Activated T-cell treated with anti-CD3 and anti-CD28 coated beads for 4 hours (primary cell): Measurements from ENCODE around the gene UBE2K.
"Not testable (repeated sequence)": the region's sequence is repeated elsewhere in the genome, so short reads cannot be mapped to it uniquely, and the experiment has no call there.

Experiments used
- DNase-seq: peaks from one replicate; pipeline ENCODE4 v3.0.0-alpha.2; 2020

UBE2K gene

GRCh38 chr4:39698424-39699009 lies 581 bp downstream of the UBE2K start:
- DNase-seq = peak; percentile 23

DNA sequence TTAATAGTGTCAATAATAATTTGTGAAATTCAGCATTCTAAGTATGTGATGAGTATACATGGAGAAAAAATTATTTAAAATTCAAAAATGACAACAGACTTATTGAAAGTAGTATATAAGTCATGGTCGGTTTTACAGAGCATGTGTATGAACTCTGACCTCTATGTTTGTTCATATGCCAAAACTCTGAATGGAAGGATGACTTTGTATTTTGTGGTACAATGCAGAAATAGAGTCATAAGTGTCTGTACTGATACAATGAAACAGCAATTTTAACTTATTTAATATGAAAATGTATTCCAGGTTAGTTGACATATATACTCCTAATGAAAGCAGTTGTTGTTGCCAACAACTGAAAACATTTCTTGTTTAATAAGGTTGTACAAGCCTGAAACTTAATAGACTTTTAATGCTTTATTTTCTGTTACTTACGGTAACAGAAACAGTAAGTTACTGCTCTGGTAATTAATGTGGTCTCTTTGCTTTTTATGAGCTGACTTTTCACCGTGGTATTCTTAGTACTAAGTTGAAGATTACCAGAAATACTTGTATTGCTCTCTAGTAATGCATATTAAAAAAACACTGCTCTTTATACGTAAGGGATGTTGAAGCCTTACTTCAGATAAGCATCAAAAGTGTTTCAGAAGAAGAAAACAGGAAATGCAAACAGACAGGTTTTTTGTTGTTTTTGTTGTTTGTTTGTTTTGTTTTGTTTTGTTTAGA lies 1.9 kb downstream of the UBE2K start:
- no peak for DNase-seq

GRCh38 chr4:39700554-39700953 lies 2.6 kb downstream of the UBE2K start:
- DNase-seq = no peak

DNA sequence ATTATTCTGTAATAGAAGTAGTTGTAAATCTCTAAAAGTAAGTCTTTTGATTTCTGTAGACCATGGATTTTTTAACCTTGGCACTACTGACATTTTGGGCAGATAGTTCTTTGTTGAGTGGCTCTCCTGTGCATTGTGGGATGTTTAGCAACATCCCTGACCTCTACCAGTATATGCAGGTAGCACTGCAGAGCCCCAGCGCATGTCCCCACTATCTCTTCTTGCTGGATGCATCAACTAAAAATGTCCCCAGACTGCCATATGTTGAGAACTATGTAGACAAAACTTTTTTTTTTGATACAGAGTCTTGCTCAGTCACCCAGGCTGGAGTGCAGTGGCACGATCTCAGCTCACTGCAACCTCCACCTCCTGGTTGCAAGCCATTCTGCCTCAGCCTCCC lies 4.8 kb downstream of the UBE2K start:
- no peak for DNase-seq

DNA sequence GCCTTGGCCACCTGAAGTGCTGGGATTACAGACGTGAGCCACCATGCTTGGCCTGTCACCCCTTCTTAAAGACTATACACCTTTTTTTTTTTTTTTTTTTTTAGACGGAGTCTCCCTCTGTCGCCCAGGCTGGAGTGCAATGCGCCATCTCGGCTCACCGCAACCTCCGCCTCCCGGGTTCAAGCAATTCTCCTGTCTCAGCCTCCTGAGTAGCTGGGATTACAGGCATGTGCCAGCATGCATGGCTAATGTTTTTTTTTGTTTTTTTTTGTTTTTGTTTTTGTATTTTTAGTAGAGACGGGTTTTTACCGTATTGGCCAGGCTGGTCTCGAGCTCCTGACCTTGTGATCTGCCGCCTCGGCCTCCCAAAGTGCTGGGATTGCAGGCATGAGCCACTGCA lies 6.9 kb downstream of the UBE2K start:
- DNase-seq = not testable (repeated sequence)

GRCh38 chr4:39706334-39706733 lies 8.4 kb downstream of the UBE2K start:
- DNase-seq = no peak

DNA sequence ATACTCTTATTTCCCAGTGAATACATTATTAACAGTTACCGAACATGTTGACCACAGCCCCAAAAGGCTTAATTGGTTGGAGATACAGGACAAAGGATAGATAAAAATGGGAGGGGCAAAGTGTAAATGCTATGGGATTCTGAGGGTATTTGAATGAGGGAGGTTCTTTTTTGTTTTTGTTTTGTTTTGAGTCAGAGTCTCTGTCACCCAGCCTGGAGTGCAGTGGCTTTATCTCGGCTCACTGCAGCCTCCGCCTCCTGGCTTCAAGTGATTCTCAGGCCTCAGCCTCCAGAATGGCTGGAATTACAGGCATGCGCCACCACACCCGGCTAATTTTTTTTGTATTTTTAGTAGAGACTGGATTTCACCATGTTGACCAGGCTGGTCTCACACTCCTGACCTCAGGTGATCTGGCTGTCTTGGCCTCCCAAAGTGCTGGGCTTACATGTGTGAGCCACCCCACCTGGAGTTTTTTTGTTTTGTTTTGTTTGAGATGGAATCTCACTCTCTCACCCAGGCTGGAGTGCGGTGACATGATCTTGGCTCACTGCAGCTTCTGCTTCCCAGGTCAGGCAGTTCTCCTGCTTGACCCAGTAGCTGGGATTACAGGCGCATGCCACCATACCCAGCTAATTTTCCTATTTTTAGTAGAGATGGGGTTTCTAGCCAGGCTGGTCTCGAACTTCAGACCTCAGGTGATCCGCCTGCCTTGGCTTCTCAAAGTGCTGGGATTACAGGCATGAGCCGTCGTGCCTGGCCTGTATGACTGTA lies 9.0 kb downstream of the UBE2K start:
- DNase-seq = no peak

GRCh38 chr4:39710098-39710896 lies 12.4 kb downstream of the UBE2K start:
- DNase-seq = no peak

DNA sequence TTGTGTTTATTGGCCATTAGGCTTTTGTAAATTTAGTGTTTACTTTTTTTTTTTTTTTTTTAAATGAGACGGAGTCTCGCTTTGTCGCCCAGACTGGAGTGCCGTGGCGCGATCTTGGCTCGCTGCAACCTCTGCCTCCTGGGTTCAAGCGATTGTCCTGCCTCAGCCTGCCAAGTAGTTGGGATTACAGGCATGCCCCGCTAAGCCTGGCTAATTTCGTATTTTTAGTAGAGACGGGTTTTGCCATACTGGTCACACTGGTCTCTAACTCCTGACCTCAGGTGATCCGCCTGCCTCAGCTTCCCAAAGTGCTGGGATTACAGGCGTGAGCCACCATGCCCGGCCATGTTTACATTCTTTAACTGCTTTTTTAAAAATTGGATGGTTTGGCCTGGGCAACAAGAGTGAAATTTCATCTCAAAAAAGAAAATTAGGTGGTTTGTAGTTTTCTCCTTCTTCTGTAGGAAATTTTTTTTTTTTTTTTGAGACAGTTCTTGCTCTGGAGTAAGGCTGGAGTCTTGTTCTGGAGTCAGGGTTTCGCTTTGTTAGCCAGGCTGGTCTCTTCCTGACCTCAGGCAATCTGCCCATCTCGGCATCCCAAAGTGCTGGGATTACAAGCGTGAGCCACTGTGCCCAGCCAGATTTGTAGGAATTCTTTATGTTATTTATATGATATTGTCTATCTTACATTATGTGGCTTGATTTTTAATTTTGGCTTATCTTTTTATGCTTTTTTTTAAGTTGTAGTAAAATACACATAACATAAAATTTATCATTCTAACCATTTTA lies 15.1 kb downstream of the UBE2K start:
- no peak for DNase-seq

GRCh38 chr4:39713691-39714090 lies 15.8 kb downstream of the UBE2K start:
- DNase-seq = no peak

DNA sequence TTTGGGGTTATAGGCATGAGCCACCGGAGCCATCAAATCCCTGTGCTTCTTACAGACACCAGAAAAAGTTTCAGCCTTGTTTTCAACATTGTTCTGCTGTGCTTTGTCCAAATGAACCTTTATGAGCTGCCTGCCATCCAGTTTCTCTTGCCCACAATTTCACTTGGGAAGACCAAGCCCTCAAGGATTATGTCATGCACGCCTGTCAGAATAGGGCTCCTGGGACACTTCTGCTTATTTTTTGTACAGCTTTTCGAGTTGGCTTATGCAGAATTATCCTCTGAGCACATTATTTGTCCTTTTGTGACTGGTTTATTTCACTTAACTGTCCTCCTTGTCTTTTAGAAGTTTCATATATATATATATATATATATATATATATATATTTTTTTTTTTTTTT lies 16.2 kb downstream of the UBE2K start:
- no peak for DNase-seq

DNA sequence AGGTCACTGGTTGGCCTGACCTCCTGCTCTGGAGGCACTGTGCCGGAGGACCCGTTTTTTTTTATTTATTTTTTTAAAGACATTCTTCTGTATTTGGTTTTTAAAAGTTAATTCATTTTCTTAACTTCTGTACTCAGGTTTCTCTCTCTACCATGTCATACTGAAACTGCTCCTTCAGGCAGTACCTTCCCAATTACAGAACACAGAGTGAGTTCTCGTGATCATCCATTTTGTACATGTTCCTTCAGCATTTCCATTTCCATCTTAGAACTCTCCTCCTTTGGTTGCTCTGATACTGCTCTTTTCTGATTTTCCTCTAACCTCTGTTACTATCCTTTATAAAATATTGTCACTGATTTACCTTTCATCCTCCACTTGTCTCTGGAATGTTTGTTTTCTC lies 17.9 kb downstream of the UBE2K start:
- DNase-seq = no peak

- no peak for DNase-seq
Observed at GRCh38 chr4:39716356-39716755, 18.4 kb downstream of the UBE2K start.

GRCh38 chr4:39717743-39718142 lies 19.8 kb downstream of the UBE2K start:
- not testable (repeated sequence) for DNase-seq

GRCh38 chr4:39718366-39719323 lies 20.7 kb downstream of the UBE2K start:
- no peak for DNase-seq

- no peak for DNase-seq
Observed at GRCh38 chr4:39719804-39720580, 22.1 kb downstream of the UBE2K start.

- DNase-seq = not testable (repeated sequence)
Observed at GRCh38 chr4:39721273-39721672, 23.3 kb downstream of the UBE2K start.

GRCh38 chr4:39721788-39722187 lies 23.9 kb downstream of the UBE2K start:
- no peak for DNase-seq

DNA sequence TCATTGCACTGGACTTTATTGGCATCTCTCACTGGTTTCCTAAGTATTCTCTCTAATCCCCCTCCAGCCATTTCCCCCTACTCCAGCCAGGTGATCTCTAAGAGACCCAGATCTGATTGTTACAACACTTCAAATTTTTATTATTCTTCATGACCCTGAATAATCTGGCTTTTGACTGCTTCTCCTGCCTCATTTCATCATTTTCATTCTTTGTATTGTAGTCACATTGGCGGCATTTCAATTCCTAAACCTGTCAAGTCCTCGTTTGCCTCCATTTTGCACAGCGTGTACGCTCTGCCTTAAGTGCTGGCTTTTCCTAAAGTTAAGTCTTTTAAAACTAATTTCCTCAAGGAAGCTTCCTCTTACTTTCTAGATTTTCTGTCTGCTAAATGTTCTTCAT lies 31.6 kb downstream of the UBE2K start:
- DNase-seq = no peak

GRCh38 chr4:39730072-39730471 lies 32.1 kb downstream of the UBE2K start:
- no peak for DNase-seq
